Measurements from ENCODE around the gene GRIA4. TPM values are rescaled to one million over a fixed set of nuclear protein-coding genes. Genes with fewer than 3 reads are reported as not detected.
"Not testable (repeated sequence)": the region's sequence is repeated elsewhere in the genome, so short reads cannot be mapped to it uniquely, and the experiment has no call there.

The GRIA4 gene
- polyA plus RNA-seq, 3 donors, result not detected

DNA sequence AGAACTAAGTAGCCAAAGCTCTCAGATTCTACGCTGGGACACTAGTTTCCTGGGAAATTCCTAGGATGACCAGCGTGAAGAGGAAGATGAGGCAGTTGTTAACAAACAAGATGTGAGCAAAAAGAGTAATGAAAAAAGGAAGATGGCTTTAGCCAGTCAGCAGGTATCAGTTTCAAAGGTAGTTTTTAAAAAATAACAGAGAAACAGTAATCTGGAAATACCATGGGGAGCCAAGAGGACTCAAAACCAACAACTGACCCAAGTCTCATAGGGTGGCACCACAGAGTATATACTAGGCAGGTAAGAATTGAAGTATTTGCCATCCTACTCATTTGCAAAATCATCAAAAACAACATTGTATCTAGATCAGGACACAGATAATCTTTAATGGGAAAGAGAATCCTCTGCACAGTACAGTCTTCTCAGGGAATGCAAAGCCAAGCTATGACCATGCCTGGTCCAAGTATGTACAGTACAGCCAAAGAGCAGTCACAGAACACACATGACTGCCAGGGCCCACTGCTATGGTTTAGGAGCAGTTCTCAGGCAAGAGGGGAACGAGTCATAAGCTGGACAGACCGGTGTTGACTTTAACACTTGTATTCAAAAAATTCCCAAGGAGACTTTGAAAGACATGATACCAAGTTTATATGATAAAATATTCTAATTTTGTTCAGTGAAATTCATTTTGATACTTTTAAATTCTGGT, 391.6 kb downstream of the GRIA4 start:
- DNase-seq, result no peak
- no peaks in the 10 kb centered on the region for H4K20me1 ChIP-seq (ENCODE audit: insufficient read depth, low read length)
- H3K4me2 ChIP-seq (replicated peaks; ENCODE audit: extremely low read depth, low read length, poor library complexity, severe bottlenecking), result no peak overlapping the region
- 100% methylated on average over 1 of the region's 4 CpGs for WGBS (ENCODE audit: insufficient coverage)
- Mint-ChIP-seq H3K27me3 (ENCODE audit: low read depth in 3 of 3) (peaks cover 0 to 1% (median 0%) of the 10 kb centered on the region in 3 donors), H3K9me3 (peaks cover 23 to 39% (median 25%) of the 10 kb centered on the region in 7 donors), H3K4me1 (no peaks in the 10 kb centered on the region), H3K27ac (no peak overlapping the region), H3K4me3 (no peak overlapping the region), H3K36me3 (peaks cover 31 to 39% of the 10 kb centered on the region in 2 donors)
- H3K79me2 ChIP-seq (ENCODE audit: insufficient read depth, low read length), result no peaks in the 10 kb centered on the region
- intact Hi-C loops (cut with micrococcal nuclease), result no loop called here
- H3K36me3 ChIP-seq (replicated peaks in 1 of 2; ENCODE audit: control insufficient read depth in 1 of 2, insufficient read depth in 2 of 2, low read length in 2 of 2), result peaks cover 5 to 33% of the 10 kb centered on the region in 2 donors
- no peak overlapping the region for H2AFZ ChIP-seq (ENCODE audit: insufficient read depth, low read depth, low read length, poor library complexity, severe bottlenecking)
- H3K27ac ChIP-seq (ENCODE audit: low read depth in 1 of 2, low read length in 2 of 2), result no peak overlapping the region
- no peak overlapping the region for H3K9ac ChIP-seq (ENCODE audit: insufficient read depth, low read length, poor library complexity, severe bottlenecking)
- no peaks in the 10 kb centered on the region for H3K4me1 ChIP-seq (ENCODE audit: control insufficient read depth in 1 of 2, insufficient read depth in 2 of 2, low read length in 2 of 2)
- TF ChIP-seq, protein P1, sequence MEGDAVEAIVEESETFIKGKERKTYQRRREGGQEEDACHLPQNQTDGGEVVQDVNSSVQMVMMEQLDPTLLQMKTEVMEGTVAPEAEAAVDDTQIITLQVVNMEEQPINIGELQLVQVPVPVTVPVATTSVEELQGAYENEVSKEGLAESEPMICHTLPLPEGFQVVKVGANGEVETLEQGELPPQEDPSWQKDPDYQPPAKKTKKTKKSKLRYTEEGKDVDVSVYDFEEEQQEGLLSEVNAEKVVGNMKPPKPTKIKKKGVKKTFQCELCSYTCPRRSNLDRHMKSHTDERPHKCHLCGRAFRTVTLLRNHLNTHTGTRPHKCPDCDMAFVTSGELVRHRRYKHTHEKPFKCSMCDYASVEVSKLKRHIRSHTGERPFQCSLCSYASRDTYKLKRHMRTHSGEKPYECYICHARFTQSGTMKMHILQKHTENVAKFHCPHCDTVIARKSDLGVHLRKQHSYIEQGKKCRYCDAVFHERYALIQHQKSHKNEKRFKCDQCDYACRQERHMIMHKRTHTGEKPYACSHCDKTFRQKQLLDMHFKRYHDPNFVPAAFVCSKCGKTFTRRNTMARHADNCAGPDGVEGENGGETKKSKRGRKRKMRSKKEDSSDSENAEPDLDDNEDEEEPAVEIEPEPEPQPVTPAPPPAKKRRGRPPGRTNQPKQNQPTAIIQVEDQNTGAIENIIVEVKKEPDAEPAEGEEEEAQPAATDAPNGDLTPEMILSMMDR (IDR thresholded peaks at IDR 0.05), result no peak
- H3K27me3 ChIP-seq (ENCODE audit: control insufficient read depth in 2 of 2, insufficient read depth in 2 of 2, low read length in 2 of 2), result no peaks in the 10 kb centered on the region
- no peak overlapping the region for H3K4me3 ChIP-seq (replicated peaks in 1 of 3; ENCODE audit: low read depth in 2 of 3, low read length in 3 of 3)
- H3K9me3 ChIP-seq (replicated peaks in 1 of 2; ENCODE audit: control insufficient read depth in 1 of 2, insufficient read depth in 1 of 2, low read length in 2 of 2), result peaks cover 23 to 25% of the 10 kb centered on the region in 2 donors

DNA sequence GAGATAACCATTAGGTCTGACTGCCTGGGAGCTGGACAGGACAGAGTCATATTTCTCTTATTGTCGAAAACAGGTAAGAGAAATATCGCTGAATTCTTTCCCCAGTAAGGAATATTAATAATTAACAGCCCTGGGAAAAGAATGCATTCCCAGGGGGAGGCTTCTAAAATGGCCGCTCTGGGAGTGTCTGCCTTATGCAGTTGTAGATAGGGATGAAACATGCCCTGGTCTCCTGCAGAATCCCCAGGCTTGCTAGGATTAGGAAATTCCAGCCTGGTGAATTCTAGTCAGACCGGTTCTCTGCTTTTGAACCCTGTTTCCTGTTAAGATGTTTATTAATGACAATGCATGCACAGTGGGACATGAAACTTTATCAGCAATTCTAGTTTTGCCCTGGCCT, 393.2 kb downstream of the GRIA4 start:
- H2AFZ ChIP-seq (ENCODE audit: insufficient read depth, low read depth, low read length, poor library complexity, severe bottlenecking); H3K9ac ChIP-seq (ENCODE audit: insufficient read depth, low read length, poor library complexity, severe bottlenecking); H3K4me1 ChIP-seq (ENCODE audit: control insufficient read depth in 1 of 2, insufficient read depth in 2 of 2, low read length in 2 of 2); intact Hi-C loops (cut with micrococcal nuclease); H3K27me3 ChIP-seq (ENCODE audit: control insufficient read depth in 2 of 2, insufficient read depth in 2 of 2, low read length in 2 of 2); H3K4me3 Mint-ChIP-seq; H3K27ac ChIP-seq (ENCODE audit: low read depth in 1 of 2, low read length in 2 of 2); H4K20me1 ChIP-seq (ENCODE audit: insufficient read depth, low read length); H3K4me3 ChIP-seq (replicated peaks in 1 of 3; ENCODE audit: low read depth in 2 of 3, low read length in 3 of 3); H3K27me3 Mint-ChIP-seq (ENCODE audit: low read depth in 3 of 3); H3K4me2 ChIP-seq (replicated peaks; ENCODE audit: extremely low read depth, low read length, poor library complexity, severe bottlenecking); DNase-seq; H3K27ac Mint-ChIP-seq; H3K79me2 ChIP-seq (ENCODE audit: insufficient read depth, low read length); H3K4me1 Mint-ChIP-seq: not testable (repeated sequence)
- WGBS (ENCODE audit: insufficient coverage), result no CpG with 5 or more reads among the region's 4 CpGs
- Histone ChIP-seq H3K36me3 (replicated peaks in 1 of 2; ENCODE audit: control insufficient read depth in 1 of 2, insufficient read depth in 2 of 2, low read length in 2 of 2) (peaks cover 15 to 44% of the 10 kb centered on the region in 2 donors), H3K9me3 (replicated peaks in 1 of 2; ENCODE audit: control insufficient read depth in 1 of 2, insufficient read depth in 1 of 2, low read length in 2 of 2) (peaks cover 22 to 29% of the 10 kb centered on the region in 2 donors)
- Mint-ChIP-seq H3K9me3 (peaks cover 22 to 36% (median 29%) of the 10 kb centered on the region in 7 donors), H3K36me3 (peaks cover 39 to 52% of the 10 kb centered on the region in 2 donors)
